Testis (tissue), 3 donors: ENCODE data around the gene SIGLEC10. TPM values are rescaled to one million over a fixed set of nuclear protein-coding genes. Genes with fewer than 3 reads are reported as not detected.

Experiments
- DNase-seq: peaks from one replicate; pipeline ENCODE4 v3.0.0-alpha.2; 2019
- H3K27ac ChIP-seq, 2 donors: fragments of 200-600 bp; sonication (generic); one replicate each; pipeline ENCODE4 v1.5.1; 2019
- H3K27me3 ChIP-seq: fragments of 200-600 bp; sonication (generic); one replicate; pipeline ENCODE4 v1.5.1; 2019
- H3K36me3 ChIP-seq: fragments of 200-600 bp; sonication (generic); one replicate; pipeline ENCODE4 v1.5.1; 2017; ENCODE audit warnings: low read depth; ENCODE audit errors: missing control alignments
- H3K4me1 ChIP-seq: fragments of 200-600 bp; sonication (generic); one replicate; pipeline ENCODE4 v1.5.1; 2019
- H3K4me3 ChIP-seq, 2 donors: fragments of 200-600 bp; sonication (generic); one replicate each; pipeline ENCODE4 v1.5.1; 2017 to 2019
- H3K9me3 ChIP-seq: fragments of 200-600 bp; sonication (generic); one replicate; pipeline ENCODE4 v1.5.1; 2017
- CTCF ChIP-seq, 3 experiments: fragments of 450-650 bp in 2 of 3; fragments of 200-600 bp in 1 of 3; sonication (generic) in 1 of 3; IDR thresholded peaks; one replicate each; pipeline ENCODE4 v1.5.1; 2016 to 2019; ENCODE audit warnings: antibody characterized with exemption in 3 of 3, mild to moderate bottlenecking in 2 of 3, moderate library complexity in 1 of 3
- POLR2A ChIP-seq: fragments of 450-650 bp; IDR thresholded peaks from one replicate; pipeline ENCODE4 v1.6.1; 2017; ENCODE audit warnings: antibody characterized with exemption, mild to moderate bottlenecking, moderate library complexity
- WGBS, 2 donors: methylation state at CpG; one replicate each; pipeline ENCODE4 v1.1.5; 2018; 5-methylcytosine and 5-hydroxymethylcytosine counted together
- intact Hi-C: fragments of 100-400 bp; cut with DNase I; formaldehyde crosslinking; loops from one replicate; pipeline ENCODE4 v1.15.1; 2023; ENCODE audit warnings: low total_unique reads
- polyA plus RNA-seq: library from polyadenylated mRNA; stranded (reverse); fragments of 350-450 nt; fragmentation: Illumina TruSeq; extraction: RNeasy Lipid Tissue Mini Kit (QIAGEN cat#74804); gene quantifications from one replicate; pipeline ENCODE4 v1.2.3, GENCODE V29; 2014; ENCODE audit warnings: low read depth, low replicate concordance; ENCODE audit not compliant: insufficient read depth
- total RNA-seq, 2 donors: library from RNA; depleted of rRNA; stranded (reverse); fragments of >200 nt; gene quantifications; one replicate each; pipeline ENCODE4 v1.2.3, GENCODE V29; 2016

SIGLEC10 gene
- total and polyA plus RNA-seq, 3 donors from 2014 or later, result 0.87 to 2.3 (median 2.2) TPM

GRCh38 chr19:51440052-51440451, 22.6 kb upstream of the SIGLEC10 start:
- intact Hi-C loops, result no loop called here
- no peaks in the 10 kb centered on the region for H3K9me3 ChIP-seq
- no peaks in the 10 kb centered on the region for H3K36me3 ChIP-seq
- H3K4me3 ChIP-seq, result no peak overlapping the region
- TF ChIP-seq POLR2A, result no peak
- no peak for TF ChIP-seq CTCF (IDR thresholded peaks at IDR 0.05)
- WGBS, 2 donors, result 85 to 94% methylated on average over 2 of the region's 2 CpGs
- H3K4me1 ChIP-seq, result peaks cover 9% of the 10 kb centered on the region
- no peak overlapping the region for H3K27ac ChIP-seq
- H3K27me3 ChIP-seq, result no peaks in the 10 kb centered on the region
- no peak for DNase-seq

- no peak for DNase-seq
Observed at GRCh38 chr19:51439021-51439465, 21.6 kb upstream of the SIGLEC10 start.

GRCh38 chr19:51434456-51434855, 17.0 kb upstream of the SIGLEC10 start:
- no peak overlapping the region for H3K27ac ChIP-seq
- intact Hi-C loops, result no loop called here
- H3K9me3 ChIP-seq, result no peaks in the 10 kb centered on the region
- no peaks in the 10 kb centered on the region for H3K36me3 ChIP-seq
- H3K4me1 ChIP-seq, result no peaks in the 10 kb centered on the region
- no peak overlapping the region for H3K4me3 ChIP-seq
- DNase-seq, result no peak
- no peak for TF ChIP-seq POLR2A
- no peak for TF ChIP-seq CTCF (IDR thresholded peaks at IDR 0.05)
- H3K27me3 ChIP-seq, result no peaks in the 10 kb centered on the region
- 77 to 95% methylated on average over 1 of the region's 1 CpG for WGBS, 2 donors

More at GRCh38 chr19:51439021-51439465, 21.6 kb upstream of the SIGLEC10 start:
- TF ChIP-seq POLR2A (no peak), CTCF (IDR thresholded peaks at IDR 0.05) (no peak)
- H3K27ac ChIP-seq, result no peak overlapping the region
- intact Hi-C loops, result no loop called here
- WGBS, 2 donors, result 51 to 66% methylated on average over 3 to 5 of the region's 5 CpGs
- H3K4me3 ChIP-seq, result no peak overlapping the region
- H3K4me1 ChIP-seq, result peaks cover 9% of the 10 kb centered on the region
- no peaks in the 10 kb centered on the region for H3K9me3 ChIP-seq
- no peaks in the 10 kb centered on the region for H3K36me3 ChIP-seq
- H3K27me3 ChIP-seq, result no peaks in the 10 kb centered on the region

- Histone ChIP-seq H3K4me1 (no peaks in the 10 kb centered on the region), H3K27me3 (no peaks in the 10 kb centered on the region), H3K36me3 (no peaks in the 10 kb centered on the region), H3K27ac (no peak overlapping the region), H3K4me3 (no peak overlapping the region), H3K9me3 (no peaks in the 10 kb centered on the region)
- intact Hi-C loops, result no loop called here
- TF ChIP-seq CTCF (IDR thresholded peaks at IDR 0.05), result no peak
- no peak for TF ChIP-seq POLR2A
- DNase-seq, result no peak
- 59 to 80% methylated on average over 4 of the region's 4 CpGs for WGBS, 2 donors
Observed at GRCh38 chr19:51433043-51433442, 15.6 kb upstream of the SIGLEC10 start.

GRCh38 chr19:51431124-51431523, 13.7 kb upstream of the SIGLEC10 start:
- no peak overlapping the region for H3K4me3 ChIP-seq
- H3K27me3 ChIP-seq, result no peaks in the 10 kb centered on the region
- intact Hi-C loops, result no loop called here
- WGBS, 2 donors, result 54 to 67% methylated on average over 3 of the region's 3 CpGs
- no peaks in the 10 kb centered on the region for H3K9me3 ChIP-seq
- DNase-seq, result no peak
- no peaks in the 10 kb centered on the region for H3K36me3 ChIP-seq
- no peak overlapping the region for H3K27ac ChIP-seq
- TF ChIP-seq CTCF (IDR thresholded peaks at IDR 0.05) (no peak), POLR2A (no peak)
- no peaks in the 10 kb centered on the region for H3K4me1 ChIP-seq
